Activated naive CD4-positive, alpha-beta T cell treated with anti-CD3 and anti-CD28 coated beads, Interleukin-2, amount 50 U/mL, for 16 hours (primary cell): Measurements from ENCODE around the gene CBFA2T3.
"Not testable (repeated sequence)": the region's sequence is repeated elsewhere in the genome, so short reads cannot be mapped to it uniquely, and the experiment has no call there.

Experiments used
- DNase-seq: peaks from one replicate; pipeline ENCODE4 v3.0.0-alpha.2; 2020

CBFA2T3 gene

DNA sequence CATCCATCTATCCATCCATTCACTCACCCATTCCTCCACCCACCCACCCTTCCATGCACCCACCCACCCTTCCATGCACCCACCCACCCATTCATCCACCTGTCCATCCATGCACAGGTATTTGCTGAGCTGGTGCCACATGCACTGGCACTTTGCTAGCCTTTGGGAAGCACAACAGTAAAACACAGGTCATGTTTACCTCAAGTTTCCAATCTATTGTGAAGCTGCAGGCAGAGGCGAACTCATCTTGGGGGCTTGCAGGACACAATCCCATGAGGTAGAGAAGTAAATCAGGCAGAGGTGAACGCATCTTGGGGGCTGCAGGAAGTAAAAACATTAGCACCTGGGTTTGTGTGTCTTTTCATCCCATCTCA lies 35.6 kb upstream of the CBFA2T3 start:
- no peak for DNase-seq

DNA sequence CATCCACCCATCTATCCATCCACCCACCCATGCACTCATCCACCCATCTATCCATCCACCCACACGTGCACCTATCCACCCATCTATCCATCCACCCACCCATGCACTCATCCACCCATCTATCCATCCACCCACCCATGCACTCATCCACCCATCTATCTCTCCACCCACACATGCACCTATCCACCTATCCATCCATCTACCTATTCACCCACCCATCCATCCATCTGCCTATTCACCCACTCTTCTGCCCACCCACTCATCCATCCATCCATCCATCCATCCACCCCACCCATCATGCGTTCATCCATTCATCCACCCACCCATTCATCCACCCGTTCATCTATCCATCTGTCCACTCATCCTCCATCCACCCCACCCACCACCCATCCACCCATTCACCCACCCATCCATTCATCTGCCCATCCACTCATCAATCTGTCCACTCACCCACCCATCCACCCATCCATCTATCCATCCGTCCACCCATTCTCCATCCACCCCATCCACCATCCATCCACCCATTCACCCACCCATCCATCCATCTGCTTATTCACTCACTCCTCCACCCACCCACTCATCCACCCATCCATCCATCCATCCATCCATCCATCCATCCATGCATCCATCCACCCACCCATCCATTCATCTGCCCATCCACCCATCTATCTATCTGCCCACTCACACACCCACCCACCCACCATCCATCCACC lies 35.1 kb upstream of the CBFA2T3 start:
- no peak for DNase-seq

DNA sequence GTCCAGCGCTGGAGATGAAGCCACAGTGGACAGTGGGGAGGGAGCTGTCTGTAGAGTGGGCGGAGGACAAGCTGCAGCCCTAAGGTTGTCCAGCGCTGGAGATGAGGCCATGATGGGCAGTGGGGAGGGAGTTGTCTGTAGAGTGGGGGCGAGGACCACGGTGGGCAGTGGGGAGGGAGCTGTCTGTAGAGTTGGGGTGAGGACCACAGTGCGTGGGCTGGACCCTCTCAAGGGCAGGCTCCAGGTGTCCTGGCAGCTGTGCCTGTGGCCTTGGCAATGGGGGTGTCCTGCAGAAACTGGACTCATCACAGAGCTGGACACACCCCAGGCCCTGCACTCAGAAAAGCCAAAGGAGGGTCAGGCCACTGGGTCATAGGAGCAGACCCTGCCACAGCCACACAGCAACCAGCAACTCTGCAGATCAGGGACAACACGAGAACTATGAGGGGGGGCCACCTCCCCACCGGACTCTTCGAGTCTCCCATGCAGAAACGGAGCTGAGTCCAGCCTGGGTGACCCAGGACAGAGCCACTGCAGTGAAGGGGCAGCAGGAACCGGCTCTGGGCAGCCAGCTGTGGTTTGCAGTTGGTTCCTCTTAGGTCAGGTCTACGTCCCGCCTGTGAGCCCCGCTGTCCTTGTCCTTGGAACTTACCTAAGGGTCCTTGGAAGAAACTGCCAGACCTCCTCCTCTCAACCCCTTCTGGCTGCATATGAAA lies 33.4 kb upstream of the CBFA2T3 start:
- DNase-seq, result no peak

DNA sequence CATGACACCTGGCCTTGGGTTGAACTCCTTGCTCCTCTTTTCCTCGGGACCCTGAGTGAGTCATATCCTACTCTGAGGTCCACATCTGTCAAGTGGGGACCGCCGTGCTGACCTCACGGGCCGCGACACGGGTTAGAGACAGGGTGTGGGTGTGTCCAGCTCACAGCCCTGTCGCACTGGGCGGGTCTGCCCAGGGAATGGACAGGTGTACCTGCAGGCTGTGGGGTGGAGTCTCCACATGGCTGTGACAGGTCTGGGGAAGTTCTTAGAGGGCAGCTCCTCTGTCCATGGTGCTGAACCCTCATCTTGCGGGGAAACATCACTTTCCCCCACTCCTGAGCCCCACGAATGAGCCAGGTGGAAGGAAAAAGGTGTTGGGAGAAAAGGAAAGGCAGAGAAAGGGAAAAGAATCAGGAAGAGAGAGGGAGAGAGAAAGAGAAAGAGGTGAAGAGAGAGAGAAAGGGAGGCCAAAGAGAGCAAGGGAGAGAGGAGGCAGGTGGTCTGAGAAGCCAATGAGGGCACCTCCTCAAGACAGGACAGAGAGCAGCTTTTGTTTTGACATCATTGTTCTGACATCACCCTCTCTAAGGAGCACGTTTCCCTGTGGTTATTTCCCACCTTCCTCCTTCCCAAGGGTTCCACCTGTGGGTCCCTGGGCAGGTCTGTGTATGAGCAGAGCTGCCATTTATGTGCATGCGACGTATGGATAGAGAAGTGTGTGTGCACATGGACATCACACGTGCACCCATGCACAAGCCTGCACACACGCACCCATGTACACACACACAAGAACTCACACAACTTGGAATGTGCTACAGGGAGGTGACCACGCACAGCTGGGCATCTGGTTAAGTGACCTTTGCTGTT lies 32.6 kb upstream of the CBFA2T3 start:
- no peak for DNase-seq

DNA sequence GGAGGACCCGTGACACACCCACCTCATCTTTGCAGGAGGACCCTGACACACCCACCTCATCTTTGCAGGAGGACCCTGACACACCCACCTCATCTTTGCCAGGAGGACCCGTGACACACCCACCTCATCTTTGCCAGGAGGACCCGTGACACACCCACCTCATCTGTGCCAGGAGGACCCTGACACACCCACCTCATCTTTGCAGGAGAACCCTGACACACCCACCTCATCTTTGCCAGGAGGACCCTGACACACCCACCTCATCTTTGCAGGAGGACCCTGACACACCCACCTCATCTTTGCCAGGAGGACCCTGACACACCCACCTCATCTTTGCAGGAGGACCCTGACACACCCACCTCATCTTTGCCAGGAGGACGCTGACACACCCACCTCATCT lies 31.8 kb upstream of the CBFA2T3 start:
- not testable (repeated sequence) for DNase-seq

DNA sequence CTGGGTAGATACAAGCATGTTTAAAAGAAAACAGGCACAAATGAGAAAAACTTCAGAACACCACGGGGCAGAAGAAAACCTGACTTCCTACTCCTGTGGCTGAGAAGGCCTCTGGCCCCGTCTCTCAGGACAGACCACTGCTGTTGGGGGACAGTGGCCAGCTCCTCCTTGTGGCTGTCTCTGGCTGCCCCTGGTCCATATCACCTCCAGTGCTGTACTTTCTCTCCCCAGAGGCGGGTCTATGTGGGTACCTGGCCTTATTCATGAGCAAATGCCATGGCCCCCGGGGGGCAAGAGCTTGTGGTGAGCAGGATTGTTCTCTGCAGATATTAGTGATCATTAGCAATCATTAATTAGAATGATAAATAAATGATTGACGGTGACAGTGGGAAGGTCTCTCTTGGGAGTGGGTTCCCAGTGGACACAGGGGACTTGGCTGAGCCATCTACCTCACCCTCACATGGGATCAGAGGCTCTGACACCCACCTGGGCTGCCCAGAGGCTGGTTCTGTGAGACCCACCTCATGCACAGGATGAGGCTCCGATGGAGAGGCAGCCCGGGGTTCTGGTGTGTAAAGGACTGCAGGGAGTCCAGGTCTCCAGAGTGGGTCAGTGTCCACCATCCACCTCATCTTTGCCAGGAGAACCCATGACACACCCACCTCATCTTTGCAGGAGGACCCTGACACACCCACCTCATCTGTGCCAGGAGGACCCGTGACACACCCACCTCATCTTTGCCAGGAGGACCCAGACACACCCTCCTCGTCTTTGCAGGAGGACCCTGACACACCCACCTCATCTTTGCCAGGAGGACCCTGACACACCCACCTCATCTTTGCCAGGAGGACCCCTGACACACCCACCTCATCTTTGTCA lies 30.6 kb upstream of the CBFA2T3 start:
- DNase-seq, result no peak

DNA sequence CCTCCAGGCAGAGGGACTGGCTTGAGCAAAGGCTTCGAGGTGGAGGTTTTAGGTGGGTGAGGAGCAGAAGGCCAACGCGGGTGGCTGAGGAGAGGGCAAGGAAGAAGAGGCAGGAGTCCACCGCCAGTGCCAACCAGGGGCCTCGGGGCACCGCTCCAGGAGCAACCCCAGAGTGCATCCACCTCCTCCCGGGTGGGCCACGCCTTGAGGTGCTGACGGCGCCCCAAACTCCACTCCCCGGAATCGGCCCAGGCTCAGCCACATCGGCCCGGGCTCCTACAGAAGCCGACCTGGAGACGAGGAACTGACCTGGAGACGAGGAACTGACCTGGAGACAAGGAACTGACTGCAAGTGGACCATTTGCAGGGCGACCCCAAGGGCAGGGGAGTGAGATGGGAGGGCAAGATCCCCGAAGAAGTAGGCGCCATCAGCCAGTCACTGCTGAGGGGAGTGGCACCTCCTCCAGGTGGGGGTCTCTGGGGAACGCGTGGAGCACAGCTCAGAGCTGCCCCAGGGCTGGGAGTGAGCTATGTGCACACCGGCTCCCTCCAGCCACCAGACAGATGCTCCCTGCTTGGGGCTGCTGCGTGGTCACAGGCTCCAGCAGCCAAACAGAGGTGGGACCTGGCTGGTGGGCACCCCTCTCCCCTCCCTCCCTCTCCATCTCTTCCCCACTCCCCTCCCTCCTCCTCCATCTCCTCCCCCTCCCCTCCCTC lies 29.2 kb upstream of the CBFA2T3 start:
- DNase-seq, result no peak

DNA sequence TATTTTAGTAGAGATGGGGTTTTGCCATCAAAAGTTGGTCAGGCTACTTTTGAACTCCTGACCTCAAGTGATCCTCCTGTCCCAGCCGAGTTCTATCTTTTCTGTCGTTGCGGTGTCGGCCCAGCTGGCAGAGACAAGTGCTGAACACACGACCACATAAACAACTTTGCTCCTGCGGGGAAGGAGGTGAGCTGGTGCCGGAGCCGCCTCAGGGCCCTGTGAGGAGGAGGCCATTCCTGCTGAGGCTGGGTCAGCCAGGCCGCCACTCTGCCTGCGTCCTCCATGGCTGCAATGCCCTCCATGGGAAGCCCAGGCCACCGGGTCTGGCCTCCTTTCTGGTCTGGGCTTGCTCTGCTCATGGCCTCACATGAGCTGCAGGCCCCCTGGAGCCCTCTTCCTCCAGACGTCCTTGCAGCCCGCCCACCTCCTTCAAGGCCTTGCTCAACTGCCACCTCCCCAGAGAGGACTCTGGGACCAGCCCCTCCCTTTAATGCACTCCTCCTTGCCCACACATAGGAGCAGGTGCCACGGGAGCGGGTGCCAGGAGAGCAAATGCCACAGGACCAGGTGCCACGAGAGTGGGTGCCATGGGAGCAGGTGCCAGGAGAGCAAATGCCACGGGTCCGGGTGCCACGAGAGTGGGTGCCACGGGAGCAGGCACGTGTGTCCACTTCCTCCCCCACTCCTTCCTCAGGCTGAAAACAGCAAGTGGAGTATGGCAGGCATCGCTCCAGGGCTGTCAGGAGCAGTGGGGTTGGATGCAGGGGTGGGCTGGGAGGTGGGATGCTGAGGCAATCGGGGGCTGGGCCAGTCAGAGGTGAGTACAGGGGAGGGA lies 28.4 kb upstream of the CBFA2T3 start:
- no peak for DNase-seq

DNA sequence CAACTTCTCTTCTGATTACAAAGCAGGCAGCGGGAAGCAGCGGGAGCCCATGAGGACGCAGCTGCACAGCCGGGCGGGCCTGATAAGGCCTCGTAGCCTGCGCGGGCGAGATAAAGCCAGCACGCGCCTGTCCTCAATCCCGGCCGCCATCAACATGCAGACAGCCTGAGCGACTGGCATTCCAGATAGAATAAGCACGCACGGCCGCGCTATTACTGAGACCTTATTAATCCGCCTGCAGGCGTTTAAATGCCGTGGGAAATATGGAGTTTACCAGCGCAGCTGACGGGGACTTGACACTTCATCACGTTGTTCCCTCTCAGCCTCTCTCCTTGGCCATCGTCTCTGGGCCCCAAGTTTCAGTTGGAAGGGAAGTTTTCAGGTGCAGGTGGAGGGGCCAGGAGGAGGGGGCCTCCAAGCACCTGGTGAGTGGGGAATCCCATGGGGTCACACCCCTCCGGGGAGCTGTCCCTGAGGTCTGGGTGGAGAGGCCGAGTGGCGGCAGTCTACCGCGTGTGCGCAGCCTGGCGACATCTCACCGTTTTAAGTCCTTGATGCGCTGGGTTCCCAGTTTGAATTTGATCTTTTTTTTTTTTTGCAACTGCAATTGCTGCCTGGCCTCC lies 27.3 kb upstream of the CBFA2T3 start:
- no peak for DNase-seq

DNA sequence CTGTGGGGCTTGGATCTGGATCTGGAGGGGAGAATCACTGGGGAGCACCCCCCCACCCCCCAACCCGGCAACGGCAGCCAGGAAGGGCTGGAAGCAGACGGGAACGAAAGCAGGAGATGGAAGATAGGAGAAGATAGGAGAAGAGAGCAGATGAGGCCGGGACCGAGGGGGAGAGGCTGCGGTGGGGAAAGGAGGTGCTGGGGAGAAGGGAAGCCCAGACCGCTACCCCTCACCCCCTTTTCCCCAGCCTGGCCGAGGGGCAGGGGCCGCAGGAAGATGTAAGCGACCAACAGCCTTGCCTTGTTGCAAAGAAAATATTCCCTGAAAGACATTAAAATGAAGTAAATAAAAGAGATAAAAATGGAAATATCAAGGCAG lies 26.8 kb upstream of the CBFA2T3 start:
- no peak for DNase-seq

DNA sequence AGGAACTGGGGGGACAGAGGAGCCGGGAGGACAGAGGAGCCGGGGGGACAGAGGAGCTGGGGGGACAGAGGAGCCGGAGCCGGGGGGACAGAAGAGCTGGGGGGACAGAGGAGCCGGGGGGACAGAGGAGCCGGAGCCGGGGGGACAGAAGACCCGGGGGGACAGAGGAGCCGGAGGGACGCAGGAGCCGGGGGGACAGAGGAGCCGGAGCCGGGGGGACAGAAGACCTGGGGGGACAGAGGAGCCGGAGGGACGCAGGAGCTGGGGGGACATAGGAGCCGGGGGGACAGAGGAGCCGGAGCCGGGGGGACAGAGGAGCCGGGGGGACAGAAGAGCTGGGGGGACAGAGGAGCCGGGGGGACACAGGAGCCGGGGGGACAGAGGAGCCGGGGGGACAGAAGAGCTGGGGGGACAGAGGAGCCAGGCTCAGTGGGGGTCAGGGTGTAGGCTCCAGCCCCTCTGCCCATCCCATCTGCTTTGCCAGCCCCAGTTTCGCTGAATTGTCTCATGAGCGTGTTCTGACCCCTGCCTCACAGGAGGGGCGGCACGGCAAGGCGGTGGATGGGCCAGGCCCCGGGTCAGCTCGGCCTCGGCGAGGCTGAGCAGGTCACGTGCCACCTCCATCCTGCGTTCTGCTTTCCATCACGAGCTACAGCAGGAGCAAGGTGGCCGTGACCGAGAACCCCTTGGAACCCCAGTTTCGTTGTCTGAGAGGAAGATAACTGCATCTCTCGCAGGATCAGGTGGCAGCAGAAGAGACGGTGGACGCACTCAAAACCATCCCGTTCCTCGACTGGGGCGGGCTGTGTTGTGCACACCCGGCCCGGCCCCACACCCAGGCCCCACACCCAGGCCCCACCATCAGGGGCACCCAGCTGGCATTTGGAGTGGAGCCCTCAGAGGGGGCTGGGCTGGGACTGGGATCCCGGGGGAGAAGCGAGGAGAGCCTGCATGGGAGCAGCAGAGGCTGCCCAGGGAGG lies 26.1 kb upstream of the CBFA2T3 start:
- no peak for DNase-seq

DNA sequence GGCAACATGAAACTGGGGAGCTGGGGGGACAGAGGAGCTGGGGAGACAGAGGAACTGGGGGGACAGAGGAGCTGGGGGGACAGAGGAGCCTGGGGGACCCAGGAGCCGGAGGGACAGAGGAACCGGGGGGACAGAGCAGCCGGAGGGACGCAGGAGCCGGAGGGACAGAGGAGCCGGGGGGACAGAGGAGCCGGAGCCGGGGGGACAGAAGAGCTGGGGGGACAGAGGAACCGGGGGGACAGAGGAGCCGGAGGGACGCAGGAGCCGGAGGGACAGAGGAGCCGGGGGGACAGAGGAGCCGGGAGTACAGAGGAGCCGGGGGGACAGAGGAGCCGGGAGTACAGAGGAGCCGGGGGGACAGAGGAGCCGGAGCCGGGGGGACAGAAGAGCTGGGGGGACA lies 25.1 kb upstream of the CBFA2T3 start:
- not testable (repeated sequence) for DNase-seq

DNA sequence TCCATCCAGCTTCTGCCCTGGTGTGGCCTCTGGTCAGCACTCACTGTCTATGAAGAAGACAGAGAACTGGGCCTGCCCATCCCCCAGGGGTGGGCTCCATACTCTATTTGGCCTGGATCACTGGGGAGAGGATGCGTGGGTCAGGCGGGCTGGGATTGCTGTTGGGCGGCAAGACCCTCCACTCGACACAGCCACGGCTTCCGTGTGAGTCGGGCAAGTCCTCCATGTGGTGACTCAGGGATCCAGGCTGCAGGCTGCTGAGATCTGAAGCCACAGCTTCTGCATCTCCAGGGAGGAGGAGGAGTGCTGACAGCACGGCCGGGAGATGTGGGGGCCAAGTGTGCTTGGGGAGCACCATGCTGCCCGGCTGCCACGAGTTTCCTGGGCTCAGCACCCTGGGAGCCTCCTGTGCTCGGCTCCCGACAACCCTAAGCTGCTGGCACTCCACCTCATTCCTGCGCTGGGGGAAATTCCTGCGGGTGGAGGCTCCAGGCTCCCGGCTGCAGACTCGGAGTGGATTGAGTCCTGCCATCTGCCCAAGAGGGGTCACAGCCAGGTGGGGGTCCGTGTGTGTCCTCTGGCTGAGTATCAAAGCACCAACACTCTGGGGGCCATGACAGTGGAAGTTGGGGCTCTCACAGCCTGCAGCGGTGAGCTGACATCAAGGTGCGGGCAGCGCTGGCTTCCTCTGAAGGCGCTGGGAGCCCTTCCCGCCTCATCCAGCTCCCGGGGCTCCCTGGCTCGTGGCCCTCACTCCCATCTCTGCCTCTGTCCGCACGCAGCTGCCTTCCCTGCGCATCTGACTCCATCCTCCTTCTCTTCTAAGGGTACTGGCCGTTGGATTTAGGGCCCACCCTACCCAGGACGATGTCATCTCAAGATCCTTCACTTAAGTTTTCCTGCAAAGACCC lies 24.4 kb upstream of the CBFA2T3 start:
- no peak for DNase-seq

DNA sequence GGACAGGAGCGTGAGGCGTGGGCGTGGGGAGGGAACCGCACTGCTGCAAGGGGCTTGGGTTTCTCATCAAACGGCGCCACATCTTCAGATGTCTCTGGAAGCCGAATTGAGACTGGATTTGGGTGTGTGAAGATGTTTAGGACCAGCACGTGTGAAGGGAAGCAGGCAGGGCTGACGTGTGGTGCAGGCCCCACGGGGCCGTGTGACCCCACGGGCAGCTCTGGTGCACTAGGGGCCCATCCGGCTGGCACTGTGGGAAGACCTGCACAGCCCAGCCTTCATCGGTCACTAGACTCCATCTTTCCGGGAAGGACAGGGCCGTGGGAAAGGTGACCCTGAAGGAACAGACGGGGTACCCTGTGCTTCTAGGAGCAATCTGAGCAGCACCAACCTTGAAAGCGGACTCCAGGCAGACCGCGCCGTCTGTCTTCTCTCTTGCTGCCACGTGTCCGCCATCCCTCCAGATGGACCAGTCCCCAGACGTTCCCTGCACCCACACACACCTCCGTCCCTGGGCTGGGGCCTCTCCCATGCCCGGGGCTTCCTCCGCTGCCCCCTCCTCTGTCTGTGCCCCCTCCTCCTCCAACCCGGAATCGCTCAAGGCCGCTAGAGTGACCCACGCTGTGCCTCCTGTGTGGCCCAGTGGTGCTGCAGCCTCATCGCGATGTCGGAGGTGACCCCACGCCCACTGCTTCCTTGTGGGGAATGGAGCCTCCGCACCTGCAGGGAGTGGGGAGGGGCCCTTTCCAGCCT lies 23.4 kb upstream of the CBFA2T3 start:
- no peak for DNase-seq

DNA sequence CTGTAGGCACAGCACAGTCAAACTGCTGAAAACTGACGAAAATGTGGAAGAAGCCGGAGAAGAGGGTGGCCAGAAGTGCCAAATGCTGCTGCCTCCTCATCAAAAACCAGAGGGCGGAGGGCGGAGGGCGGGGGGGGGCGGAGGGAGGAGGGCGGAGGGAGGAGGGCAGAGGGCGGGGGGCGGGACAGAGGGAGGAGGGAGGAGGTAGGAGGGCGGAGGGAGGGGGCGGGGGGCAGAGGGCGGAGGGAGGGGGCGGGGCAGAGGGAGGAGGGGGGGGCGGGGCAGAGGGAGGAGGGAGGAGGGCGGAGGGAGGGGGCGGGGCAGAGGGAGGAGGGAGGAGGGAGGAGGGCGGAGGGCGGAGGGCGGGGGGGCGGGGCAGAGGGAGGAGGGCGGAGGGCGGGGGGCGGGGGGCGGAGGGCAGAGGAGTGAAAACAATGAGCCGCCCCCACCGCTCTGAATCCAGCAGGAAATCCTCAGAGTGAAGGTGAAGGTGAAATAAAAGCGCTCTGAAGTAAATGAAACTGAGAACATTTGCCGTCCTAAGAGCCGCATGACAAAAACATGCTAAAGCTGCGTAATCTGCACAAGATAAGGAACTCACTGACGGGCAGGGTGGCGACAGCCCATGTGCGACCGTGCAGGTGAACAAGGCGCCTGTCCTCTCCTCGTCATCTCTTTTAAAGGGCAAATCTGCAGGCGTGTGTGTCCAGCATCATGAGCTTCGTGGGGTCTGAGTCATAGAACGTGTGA lies 22.6 kb upstream of the CBFA2T3 start:
- peak; percentile 39 for DNase-seq

DNA sequence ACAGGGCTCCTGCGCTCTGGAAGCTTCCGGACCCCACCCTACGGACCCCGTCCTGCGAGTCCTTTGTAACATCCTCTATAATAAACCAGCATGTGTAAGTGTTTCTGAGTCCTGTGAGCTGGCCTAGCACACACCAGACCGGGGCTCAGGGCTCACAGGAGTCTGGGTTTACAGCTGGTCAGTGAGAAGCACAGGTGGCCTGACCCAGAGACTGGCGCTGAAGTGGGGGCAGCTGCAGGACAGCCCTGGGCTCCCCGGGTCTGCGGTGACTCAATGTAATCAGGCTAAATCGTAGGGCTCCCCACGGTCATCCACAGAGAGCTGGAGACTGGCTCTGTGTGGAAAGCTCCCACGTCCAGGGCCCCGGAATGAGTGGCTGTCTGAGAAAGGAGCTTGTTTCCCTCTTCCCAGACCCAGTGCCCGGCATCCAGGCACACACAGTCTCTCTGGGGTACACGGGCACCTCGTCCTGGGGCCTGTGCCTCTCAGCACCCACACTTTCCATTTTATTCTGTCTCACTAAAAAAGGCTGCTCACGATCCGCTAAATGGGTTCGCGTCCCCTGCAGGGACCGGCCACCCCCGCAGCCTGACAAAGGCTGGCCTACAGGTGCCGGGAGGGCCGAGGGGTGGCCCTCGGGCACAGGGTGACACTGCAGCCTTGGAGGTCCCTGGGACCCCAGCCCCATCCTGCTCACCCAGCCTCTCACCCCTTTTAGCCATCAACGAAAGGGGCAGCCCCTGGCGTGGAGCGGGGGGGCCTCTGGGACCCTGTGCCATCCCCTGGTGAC lies 18.9 kb upstream of the CBFA2T3 start:
- no peak for DNase-seq
